Measurements from ENCODE around the gene RBM26. TPM values are rescaled to one million over a fixed set of nuclear protein-coding genes. Genes with fewer than 3 reads are reported as not detected.

Gene RBM26
- total and polyA plus RNA-seq, 5 donors from 2014 or later = 10.6 to 86.4 (median 14.5) TPM

DNA sequence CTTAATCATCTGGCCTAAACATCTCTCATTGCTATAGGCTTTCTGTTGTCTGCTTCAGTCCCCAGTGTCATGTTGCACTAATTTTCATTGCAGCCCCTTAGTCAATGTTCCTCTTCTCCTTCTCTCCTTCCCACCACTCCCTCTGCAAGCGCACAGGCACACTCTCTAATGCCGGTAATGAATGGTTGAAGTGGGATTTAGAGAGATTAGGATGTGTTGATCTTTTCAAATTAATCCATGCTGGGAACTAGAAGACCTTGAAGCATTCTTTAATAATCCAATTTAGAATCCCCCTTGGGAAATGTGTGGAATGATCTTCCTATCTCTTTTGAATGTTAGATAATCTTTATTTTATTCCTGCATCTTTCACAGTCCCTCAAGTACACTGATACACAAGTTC, 41.7 kb upstream of the RBM26 start:
- peaks cover 0 to 1% (median 0%) of the 10 kb centered on the region in 7 donors for H3K9me3 Mint-ChIP-seq
- H3K4me1 Mint-ChIP-seq = peaks cover 16 to 41% (median 36%) of the 10 kb centered on the region in 4 donors
- H3K4me3 Mint-ChIP-seq = no peak overlapping the region
- H3K36me3 Mint-ChIP-seq = no peaks in the 10 kb centered on the region
- ATAC-seq (ENCODE audit: low read depth in 2 of 2) (no peak), DNase-seq (no peak)
- no peaks in the 10 kb centered on the region for H3K9me3 ChIP-seq (ENCODE audit: control insufficient read depth in 2 of 2, low read length in 2 of 2)
- no peak overlapping the region for H3K27ac ChIP-seq (ENCODE audit: insufficient read depth, low read length, poor library complexity, severe bottlenecking)
- no peaks in the 10 kb centered on the region for H3K27me3 Mint-ChIP-seq
- H3K4me1 ChIP-seq (ENCODE audit: control insufficient read depth, insufficient read depth, low read length, poor library complexity, severe bottlenecking) = peaks cover 32% of the 10 kb centered on the region
- no peaks in the 10 kb centered on the region for H3K36me3 ChIP-seq (ENCODE audit: control insufficient read depth, insufficient read depth, low read length)
- H3K4me3 ChIP-seq (ENCODE audit: low read depth, low read length) = no peak overlapping the region
- no peak overlapping the region for H3K27ac Mint-ChIP-seq
- H3K27me3 ChIP-seq (ENCODE audit: control insufficient read depth, insufficient read depth, low read length) = no peaks in the 10 kb centered on the region

DNA sequence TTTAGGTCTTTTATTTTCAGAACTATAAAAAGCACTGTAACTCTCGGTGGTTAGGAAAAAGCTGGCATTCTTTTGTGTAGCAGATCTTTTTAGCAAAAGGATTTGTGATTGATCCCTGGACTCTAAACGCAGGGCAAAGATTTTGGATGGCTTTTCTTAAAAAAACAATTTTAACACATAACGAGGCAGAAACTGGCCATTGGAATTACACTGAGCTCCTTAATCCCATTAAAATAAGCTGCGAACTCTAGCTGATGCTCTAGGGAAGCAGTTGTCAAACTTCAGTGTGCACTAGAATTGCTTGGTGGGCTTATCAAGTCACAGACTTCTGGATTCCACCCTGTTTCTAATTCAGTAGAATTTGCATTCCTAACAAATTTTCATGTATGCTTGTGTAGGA, 41.1 kb upstream of the RBM26 start:
- no peak for ATAC-seq (ENCODE audit: low read depth in 2 of 2)
- Mint-ChIP-seq H3K27me3 (no peaks in the 10 kb centered on the region), H3K9me3 (peaks cover 0 to 1% (median 0%) of the 10 kb centered on the region in 7 donors), H3K27ac (no peak overlapping the region), H3K36me3 (no peaks in the 10 kb centered on the region), H3K4me1 (peaks cover 11 to 36% (median 30%) of the 10 kb centered on the region in 4 donors), H3K4me3 (no peak overlapping the region)
- Histone ChIP-seq H3K27ac (ENCODE audit: insufficient read depth, low read length, poor library complexity, severe bottlenecking) (no peak overlapping the region), H3K27me3 (ENCODE audit: control insufficient read depth, insufficient read depth, low read length) (no peaks in the 10 kb centered on the region), H3K4me1 (ENCODE audit: control insufficient read depth, insufficient read depth, low read length, poor library complexity, severe bottlenecking) (peaks cover 28% of the 10 kb centered on the region), H3K36me3 (ENCODE audit: control insufficient read depth, insufficient read depth, low read length) (no peaks in the 10 kb centered on the region), H3K9me3 (ENCODE audit: control insufficient read depth in 2 of 2, low read length in 2 of 2) (no peaks in the 10 kb centered on the region), H3K4me3 (ENCODE audit: low read depth, low read length) (no peak overlapping the region)
- no peak for DNase-seq

DNA sequence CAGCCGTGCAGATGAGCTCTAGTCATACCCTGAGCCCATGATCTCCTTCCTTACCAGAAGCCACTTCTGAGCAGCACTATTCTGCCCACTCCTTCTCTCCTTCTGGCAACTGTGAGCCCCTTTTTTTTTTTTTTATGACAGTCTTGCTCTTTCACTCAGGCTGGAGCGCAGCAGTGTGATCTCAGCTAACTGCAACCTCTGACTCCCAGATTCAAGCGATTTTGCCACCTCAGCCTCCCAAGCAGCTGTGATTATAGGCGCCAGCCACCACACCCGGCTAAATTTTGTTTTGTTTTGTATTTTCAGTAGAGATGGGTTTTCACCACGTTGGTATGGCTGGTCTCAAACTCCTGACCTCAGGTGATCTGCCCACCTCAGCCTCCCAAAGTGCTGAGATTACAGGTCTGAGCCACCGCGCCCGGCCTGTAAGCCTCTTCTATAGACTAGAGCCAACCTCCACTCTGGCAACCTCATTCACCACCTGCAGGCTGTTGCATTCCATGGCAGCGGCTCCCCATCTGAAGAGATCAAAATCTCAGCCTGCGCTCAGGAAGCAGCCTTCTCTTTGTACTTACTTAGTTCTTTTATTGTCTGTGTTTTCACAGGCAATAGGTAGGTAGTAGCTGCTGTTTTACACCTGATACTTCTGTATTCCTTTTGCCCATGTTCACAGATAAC, 40.1 kb upstream of the RBM26 start:
- Histone ChIP-seq H3K9me3 (ENCODE audit: control insufficient read depth in 2 of 2, low read length in 2 of 2) (no peaks in the 10 kb centered on the region), H3K36me3 (ENCODE audit: control insufficient read depth, insufficient read depth, low read length) (no peaks in the 10 kb centered on the region), H3K4me3 (ENCODE audit: low read depth, low read length) (no peak overlapping the region), H3K4me1 (ENCODE audit: control insufficient read depth, insufficient read depth, low read length, poor library complexity, severe bottlenecking) (peaks cover 18% of the 10 kb centered on the region), H3K27me3 (ENCODE audit: control insufficient read depth, insufficient read depth, low read length) (no peaks in the 10 kb centered on the region), H3K27ac (ENCODE audit: insufficient read depth, low read length, poor library complexity, severe bottlenecking) (no peak overlapping the region)
- H3K27ac Mint-ChIP-seq = peak overlapping the region in 1 of 3 donors; percentile 62
- H3K27me3 Mint-ChIP-seq = no peaks in the 10 kb centered on the region
- no peaks in the 10 kb centered on the region for H3K36me3 Mint-ChIP-seq
- DNase-seq = peak in 1 of 3 donors; percentile 12
- H3K4me1 Mint-ChIP-seq = peaks cover 9 to 26% (median 21%) of the 10 kb centered on the region in 4 donors
- peaks cover 0 to 1% (median 0%) of the 10 kb centered on the region in 7 donors for H3K9me3 Mint-ChIP-seq
- ATAC-seq (ENCODE audit: low read depth in 2 of 2) = no peak
- no peak overlapping the region for H3K4me3 Mint-ChIP-seq

DNA sequence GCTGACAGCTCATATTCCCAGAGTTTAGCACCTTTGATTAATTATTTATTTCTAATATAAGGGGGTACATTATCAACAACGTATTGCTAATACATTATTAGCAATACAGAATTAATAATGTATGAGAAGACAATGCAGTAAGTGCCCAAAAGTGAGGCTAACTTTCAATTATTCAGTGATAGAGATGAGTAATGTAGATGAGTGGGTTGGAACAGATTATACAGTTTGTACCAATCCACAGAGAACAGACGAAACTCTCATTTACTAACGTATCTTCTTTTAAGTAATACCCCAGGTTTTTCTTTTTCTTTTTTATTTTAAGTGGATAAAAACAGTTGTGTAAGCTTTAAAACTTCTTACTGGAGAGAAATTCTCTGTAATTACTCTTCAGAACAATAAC, 36.7 kb upstream of the RBM26 start:
- H3K27me3 ChIP-seq (ENCODE audit: control insufficient read depth, insufficient read depth, low read length) = no peaks in the 10 kb centered on the region
- no peak overlapping the region for H3K27ac Mint-ChIP-seq
- H3K36me3 Mint-ChIP-seq = no peaks in the 10 kb centered on the region
- no peak overlapping the region for H3K4me3 ChIP-seq (ENCODE audit: low read depth, low read length)
- ATAC-seq (ENCODE audit: low read depth in 2 of 2) (no peak), DNase-seq (no peak)
- no peaks in the 10 kb centered on the region for H3K27me3 Mint-ChIP-seq
- no peaks in the 10 kb centered on the region for H3K4me1 ChIP-seq (ENCODE audit: control insufficient read depth, insufficient read depth, low read length, poor library complexity, severe bottlenecking)
- H3K4me3 Mint-ChIP-seq = no peak overlapping the region
- peaks cover 0 to 14% (median 3%) of the 10 kb centered on the region in 4 donors for H3K4me1 Mint-ChIP-seq
- H3K27ac ChIP-seq (ENCODE audit: insufficient read depth, low read length, poor library complexity, severe bottlenecking) = no peak overlapping the region
- H3K9me3 ChIP-seq (ENCODE audit: control insufficient read depth in 2 of 2, low read length in 2 of 2) = no peaks in the 10 kb centered on the region
- H3K36me3 ChIP-seq (ENCODE audit: control insufficient read depth, insufficient read depth, low read length) = no peaks in the 10 kb centered on the region
- H3K9me3 Mint-ChIP-seq = no peaks in the 10 kb centered on the region

DNA sequence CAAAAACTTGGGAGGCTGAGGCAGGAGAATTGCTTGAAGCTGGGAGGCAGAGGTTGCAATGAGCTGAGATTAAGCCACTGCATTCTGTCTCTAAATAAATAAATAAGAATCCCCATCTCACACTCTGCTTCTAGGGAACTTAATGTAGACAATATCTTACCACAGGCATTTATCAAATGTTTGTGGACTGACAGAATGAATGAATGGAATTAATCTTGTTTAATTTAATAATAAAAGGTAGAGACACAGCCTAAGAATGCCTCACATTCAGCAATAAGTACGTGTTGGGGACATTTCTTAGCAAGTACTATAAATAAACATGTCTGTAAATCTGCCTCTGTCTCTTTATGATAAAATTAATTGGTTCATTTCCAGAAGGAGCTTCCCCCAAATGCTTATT, 36.2 kb upstream of the RBM26 start:
- Mint-ChIP-seq H3K36me3 (no peaks in the 10 kb centered on the region), H3K4me1 (peaks cover 0 to 10% (median 3%) of the 10 kb centered on the region in 4 donors), H3K27me3 (no peaks in the 10 kb centered on the region), H3K4me3 (no peak overlapping the region), H3K9me3 (no peaks in the 10 kb centered on the region), H3K27ac (no peak overlapping the region)
- no peak overlapping the region for H3K4me3 ChIP-seq (ENCODE audit: low read depth, low read length)
- DNase-seq (no peak), ATAC-seq (ENCODE audit: low read depth in 2 of 2) (no peak)
- no peaks in the 10 kb centered on the region for H3K4me1 ChIP-seq (ENCODE audit: control insufficient read depth, insufficient read depth, low read length, poor library complexity, severe bottlenecking)
- H3K27ac ChIP-seq (ENCODE audit: insufficient read depth, low read length, poor library complexity, severe bottlenecking) = no peak overlapping the region
- no peaks in the 10 kb centered on the region for H3K36me3 ChIP-seq (ENCODE audit: control insufficient read depth, insufficient read depth, low read length)
- H3K9me3 ChIP-seq (ENCODE audit: control insufficient read depth in 2 of 2, low read length in 2 of 2) = no peaks in the 10 kb centered on the region
- H3K27me3 ChIP-seq (ENCODE audit: control insufficient read depth, insufficient read depth, low read length) = no peaks in the 10 kb centered on the region

DNA sequence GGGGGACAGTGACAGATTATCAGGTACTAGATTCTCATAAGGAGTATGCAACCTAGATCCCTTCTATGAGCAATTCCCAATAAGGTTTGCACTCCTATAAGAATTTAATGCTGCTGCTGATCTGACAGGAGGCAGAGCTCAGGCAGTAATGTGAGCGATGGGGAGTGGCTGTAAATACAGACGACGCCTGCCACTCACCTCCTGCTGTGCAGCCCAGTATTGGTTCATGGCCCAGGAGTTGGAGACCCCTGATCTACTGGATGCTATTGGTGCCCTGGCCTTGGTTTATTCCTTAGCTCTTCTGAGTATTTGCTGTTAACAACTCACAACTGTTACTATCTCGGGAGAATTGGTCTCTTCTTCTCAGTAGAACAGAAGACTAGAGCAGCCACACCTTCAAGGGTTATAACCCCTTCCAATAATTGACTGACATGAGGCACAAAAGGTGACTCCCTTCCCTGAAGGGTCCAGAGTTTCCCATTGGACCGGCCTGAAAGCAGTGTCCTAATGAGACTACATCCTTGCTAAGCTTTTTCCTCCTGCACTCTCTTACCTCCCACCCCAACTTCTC, 35.0 kb upstream of the RBM26 start:
- Histone ChIP-seq H3K27me3 (ENCODE audit: control insufficient read depth, insufficient read depth, low read length) (no peaks in the 10 kb centered on the region), H3K4me1 (ENCODE audit: control insufficient read depth, insufficient read depth, low read length, poor library complexity, severe bottlenecking) (no peaks in the 10 kb centered on the region), H3K36me3 (ENCODE audit: control insufficient read depth, insufficient read depth, low read length) (no peaks in the 10 kb centered on the region), H3K9me3 (ENCODE audit: control insufficient read depth in 2 of 2, low read length in 2 of 2) (no peaks in the 10 kb centered on the region), H3K27ac (ENCODE audit: insufficient read depth, low read length, poor library complexity, severe bottlenecking) (no peak overlapping the region), H3K4me3 (ENCODE audit: low read depth, low read length) (no peak overlapping the region)
- Mint-ChIP-seq H3K27me3 (no peaks in the 10 kb centered on the region), H3K27ac (no peak overlapping the region), H3K9me3 (no peaks in the 10 kb centered on the region), H3K36me3 (no peaks in the 10 kb centered on the region), H3K4me3 (no peak overlapping the region), H3K4me1 (peaks cover 0 to 5% (median 2%) of the 10 kb centered on the region in 4 donors)
- no peak for ATAC-seq (ENCODE audit: low read depth in 2 of 2)
- DNase-seq = no peak

DNA sequence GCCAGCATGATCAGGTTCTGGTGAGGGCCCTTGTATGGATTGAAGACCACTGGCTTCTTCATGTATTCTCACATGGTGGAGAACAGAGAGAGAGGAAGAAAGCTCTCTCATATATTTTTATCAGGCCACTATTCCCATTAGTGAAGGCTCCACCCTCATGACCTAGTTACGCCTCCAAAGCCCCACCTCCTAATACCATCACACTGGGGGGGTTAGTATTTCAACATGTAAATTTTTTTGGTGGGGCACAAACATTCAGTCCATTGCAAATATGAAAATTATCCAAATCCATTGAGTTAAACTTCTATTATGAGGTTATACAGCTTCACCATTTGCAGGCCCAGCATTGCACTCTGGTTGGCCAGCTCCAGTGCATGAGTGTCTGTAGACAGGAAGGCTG, 33.2 kb upstream of the RBM26 start:
- Histone ChIP-seq H3K9me3 (ENCODE audit: control insufficient read depth in 2 of 2, low read length in 2 of 2) (no peaks in the 10 kb centered on the region), H3K4me3 (ENCODE audit: low read depth, low read length) (no peak overlapping the region), H3K27ac (ENCODE audit: insufficient read depth, low read length, poor library complexity, severe bottlenecking) (no peak overlapping the region), H3K27me3 (ENCODE audit: control insufficient read depth, insufficient read depth, low read length) (no peaks in the 10 kb centered on the region), H3K36me3 (ENCODE audit: control insufficient read depth, insufficient read depth, low read length) (no peaks in the 10 kb centered on the region), H3K4me1 (ENCODE audit: control insufficient read depth, insufficient read depth, low read length, poor library complexity, severe bottlenecking) (no peaks in the 10 kb centered on the region)
- Mint-ChIP-seq H3K27me3 (no peaks in the 10 kb centered on the region), H3K4me3 (no peak overlapping the region), H3K36me3 (no peaks in the 10 kb centered on the region), H3K27ac (no peak overlapping the region), H3K4me1 (no peaks in the 10 kb centered on the region), H3K9me3 (peaks cover 0 to 1% (median 0%) of the 10 kb centered on the region in 7 donors)
- DNase-seq = no peak
- no peak for ATAC-seq (ENCODE audit: low read depth in 2 of 2)

DNA sequence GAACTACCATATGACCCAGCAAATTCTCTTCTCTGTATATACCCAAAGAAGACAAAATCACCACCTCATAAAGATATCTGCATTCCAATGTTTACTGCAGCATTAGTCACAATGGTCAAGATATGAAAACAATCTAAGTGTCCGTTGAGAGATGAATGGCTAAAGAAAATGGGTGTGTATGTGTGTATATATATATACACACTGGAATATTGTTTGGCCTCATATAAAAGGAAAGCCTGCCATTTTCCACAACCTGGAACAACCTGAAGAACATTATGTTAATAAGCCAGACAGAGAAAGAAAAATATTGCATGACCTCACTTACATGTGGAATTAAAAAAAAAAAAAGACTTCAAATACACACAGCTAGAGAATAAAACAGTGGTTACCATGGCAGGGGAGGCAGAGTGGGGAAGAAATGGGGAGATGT, 29.5 kb upstream of the RBM26 start:
- no peaks in the 10 kb centered on the region for H3K27me3 Mint-ChIP-seq
- no peak overlapping the region for H3K4me3 ChIP-seq (ENCODE audit: low read depth, low read length)
- no peaks in the 10 kb centered on the region for H3K36me3 ChIP-seq (ENCODE audit: control insufficient read depth, insufficient read depth, low read length)
- H3K4me1 ChIP-seq (ENCODE audit: control insufficient read depth, insufficient read depth, low read length, poor library complexity, severe bottlenecking) = no peaks in the 10 kb centered on the region
- no peak overlapping the region for H3K27ac ChIP-seq (ENCODE audit: insufficient read depth, low read length, poor library complexity, severe bottlenecking)
- no peaks in the 10 kb centered on the region for H3K36me3 Mint-ChIP-seq
- H3K4me1 Mint-ChIP-seq = peaks cover 0 to 8% (median 0%) of the 10 kb centered on the region in 4 donors
- ATAC-seq (ENCODE audit: low read depth in 2 of 2) = no peak
- DNase-seq = no peak
- H3K9me3 ChIP-seq (ENCODE audit: control insufficient read depth in 2 of 2, low read length in 2 of 2) = no peaks in the 10 kb centered on the region
- no peaks in the 10 kb centered on the region for H3K27me3 ChIP-seq (ENCODE audit: control insufficient read depth, insufficient read depth, low read length)
- H3K9me3 Mint-ChIP-seq = peaks cover 0 to 1% (median 0%) of the 10 kb centered on the region in 7 donors
- H3K4me3 Mint-ChIP-seq = no peak overlapping the region
- H3K27ac Mint-ChIP-seq = no peak overlapping the region

Data from CD4-positive, CD25-positive, alpha-beta regulatory T cell (primary cell).